CD4-positive, alpha-beta T cell treated with Interferon alpha-2 for 1 hour (primary cell): ENCODE data around the gene CUL9.

Experiments
- DNase-seq, 2 donors: peaks; one replicate each; pipeline ENCODE4 v3.0.0-alpha.2; 2020 to 2022

CUL9 gene

DNA sequence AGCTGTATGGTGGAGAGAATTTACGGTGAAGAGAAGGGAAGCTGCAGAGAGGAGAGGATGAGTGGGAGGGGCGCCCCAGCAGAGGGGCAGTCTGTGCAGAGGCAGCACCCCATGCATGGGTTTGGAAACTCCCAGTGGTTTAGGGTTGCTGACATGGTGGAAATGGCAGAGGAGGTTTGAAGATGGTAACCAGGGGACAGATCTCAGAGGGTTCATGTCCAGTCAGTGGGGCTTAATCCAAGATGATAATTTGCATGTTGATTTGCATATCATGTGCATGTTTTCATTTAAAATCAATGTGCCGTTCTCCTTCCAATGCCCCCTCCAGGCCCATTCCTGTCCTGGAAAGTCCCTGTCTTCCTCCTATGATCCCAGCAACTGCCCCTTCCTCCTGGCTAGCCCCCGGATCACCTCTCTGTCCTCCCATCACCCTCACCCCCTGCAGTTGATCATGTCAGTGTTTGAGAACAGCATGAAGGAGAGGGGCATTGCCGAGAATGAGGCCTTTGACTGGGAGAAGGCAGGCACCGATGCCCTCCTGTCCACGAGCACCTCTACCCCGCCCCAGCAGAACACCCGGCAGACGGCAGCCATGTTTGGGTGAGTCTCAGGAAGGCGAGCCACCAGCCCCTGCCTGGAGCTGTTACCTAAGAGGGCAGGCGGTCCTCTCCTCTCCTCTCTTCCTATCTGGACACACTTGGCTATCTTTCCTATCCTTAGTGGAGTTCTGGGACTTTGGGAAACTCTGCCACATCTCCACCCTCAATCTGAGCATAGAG is 75.6 kb downstream of the CUL9 start:
- no peak for DNase-seq

DNA sequence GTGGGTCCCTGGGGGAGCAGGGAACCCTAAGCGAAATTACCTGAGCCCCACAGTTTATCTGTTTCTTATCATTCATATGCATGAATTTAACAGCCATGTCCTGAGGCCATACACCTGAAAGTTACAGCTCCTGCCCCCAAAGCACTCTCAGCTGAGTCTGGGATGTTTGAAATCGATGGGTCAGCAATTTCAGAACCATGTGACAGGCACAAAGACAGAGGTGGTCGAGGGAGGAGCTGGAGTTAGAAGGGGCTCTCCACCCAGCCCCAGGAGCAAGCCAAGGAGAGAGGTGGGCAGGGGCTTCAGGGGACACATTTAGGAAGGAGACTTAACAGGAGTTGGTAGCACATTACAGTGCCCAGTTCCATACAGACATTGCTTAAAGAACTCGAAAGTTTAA is 76.2 kb downstream of the CUL9 start:
- DNase-seq, result no peak

DNA sequence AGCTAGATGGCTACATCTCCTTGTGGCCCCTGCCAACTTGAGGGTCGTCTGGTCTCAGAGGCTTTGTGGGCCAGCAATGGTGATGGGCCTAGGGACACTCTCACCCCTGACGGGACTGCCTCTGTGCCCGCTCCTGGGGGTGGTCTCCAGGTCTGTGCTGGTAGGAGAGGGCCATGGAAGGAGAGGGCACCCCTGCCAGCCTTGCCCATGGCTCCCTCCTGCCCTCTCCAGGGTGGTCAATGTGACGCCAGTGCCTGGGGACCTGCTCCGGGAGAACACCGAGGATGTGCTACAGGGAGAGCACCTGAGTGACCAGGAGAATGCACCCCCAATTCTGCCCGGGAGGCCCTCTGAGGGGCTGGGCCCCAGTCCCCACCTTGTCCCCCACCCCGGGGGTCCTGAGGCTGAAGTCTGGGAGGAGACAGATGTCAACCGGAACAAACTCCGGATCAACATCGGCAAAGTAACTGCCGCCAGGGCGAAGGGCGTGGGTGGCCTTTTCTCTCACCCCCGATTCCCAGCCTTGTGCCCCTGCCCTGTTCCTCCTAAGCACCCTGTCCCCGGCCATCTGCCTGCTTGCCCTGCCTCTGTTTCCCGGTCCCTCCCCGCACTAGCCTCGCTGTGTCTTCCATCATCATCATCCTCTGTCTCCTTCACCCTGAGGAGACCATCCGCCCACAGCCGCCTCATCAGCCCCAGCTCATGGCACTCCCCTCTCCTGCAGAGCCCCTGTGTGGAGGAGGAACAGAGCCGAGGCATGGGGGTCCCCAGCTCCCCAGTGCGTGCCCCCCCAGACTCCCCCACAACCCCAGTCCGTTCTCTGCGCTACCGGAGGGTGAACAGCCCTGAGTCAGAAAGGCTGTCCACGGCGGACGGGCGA is 77.1 kb downstream of the CUL9 start:
- DNase-seq, result no peak

DNA sequence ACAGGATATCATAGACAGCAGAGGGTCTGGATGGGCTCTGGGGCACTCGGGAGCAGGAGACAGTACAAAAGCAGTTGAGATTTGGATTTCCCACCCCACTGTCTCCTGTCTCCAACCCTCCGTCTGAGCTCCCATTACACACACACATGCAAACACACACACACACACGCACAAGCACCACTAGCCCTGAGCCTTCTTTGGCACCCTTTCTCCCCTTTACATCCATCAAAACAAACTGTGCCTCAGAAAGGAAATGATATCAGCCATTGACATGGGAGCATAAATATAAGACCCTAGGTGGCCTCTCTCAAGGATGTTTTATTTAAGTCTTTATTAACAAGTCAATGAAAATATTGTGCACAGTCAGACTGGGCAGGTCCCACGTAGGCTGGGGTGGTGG is 78.8 kb downstream of the CUL9 start:
- DNase-seq, result no peak

DNA sequence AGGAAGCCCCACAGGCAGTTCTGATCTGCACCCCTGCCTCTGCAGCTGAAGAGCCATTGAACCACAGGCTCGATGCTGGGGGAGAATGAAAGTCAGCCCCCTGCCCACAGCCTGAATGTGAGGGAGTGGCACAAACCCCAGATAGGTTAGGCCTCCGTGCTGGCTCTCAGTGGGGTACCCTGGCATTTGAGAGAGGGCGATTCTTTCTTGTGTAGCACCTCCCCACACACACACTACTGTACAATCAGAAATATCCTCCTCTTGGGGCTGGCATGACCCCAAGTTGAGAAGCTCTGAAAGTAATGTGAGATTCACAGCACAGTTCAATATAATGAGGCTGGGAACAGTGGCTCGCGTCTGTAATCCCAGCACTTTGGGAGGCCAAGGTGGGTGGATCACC is 79.2 kb downstream of the CUL9 start:
- DNase-seq, result no peak

DNA sequence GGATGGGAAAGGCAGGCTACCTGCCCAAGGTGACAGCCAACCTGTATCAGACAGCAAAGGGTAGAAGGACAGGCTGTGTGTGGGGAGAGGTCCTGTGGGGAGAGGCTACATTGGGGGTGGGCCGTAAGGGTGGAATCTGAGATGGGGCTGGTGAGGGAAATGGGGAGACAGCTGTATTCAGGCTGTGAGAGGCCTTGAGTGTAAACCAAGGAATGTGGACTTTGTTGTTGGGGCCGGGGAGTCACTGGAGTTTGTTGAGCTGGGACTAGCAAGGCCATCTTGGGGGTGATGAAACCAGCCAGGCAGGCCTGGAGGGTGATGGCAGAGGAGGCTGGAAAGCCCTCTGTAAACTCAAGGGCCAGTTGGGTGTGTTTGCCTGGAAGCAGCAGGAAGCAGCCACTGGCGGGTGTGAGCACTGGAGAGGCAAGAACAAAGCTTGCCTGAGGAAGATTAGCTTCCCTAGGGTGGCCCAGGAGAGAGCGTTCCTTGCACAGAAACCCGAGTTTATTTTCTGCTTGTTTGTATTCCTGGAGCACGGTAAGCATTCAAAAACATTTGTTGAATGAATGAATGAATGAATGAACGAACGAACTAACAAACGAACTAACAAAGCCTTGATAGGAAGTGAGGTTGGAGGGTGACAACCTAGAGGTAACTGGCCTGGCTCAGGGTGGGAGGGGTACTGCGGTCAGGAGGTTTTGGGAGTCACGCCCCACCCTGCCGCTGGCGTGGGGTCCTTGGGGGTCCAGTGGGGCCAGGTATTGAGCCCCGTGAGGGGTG is 80.2 kb downstream of the CUL9 start:
- DNase-seq, result no peak

DNA sequence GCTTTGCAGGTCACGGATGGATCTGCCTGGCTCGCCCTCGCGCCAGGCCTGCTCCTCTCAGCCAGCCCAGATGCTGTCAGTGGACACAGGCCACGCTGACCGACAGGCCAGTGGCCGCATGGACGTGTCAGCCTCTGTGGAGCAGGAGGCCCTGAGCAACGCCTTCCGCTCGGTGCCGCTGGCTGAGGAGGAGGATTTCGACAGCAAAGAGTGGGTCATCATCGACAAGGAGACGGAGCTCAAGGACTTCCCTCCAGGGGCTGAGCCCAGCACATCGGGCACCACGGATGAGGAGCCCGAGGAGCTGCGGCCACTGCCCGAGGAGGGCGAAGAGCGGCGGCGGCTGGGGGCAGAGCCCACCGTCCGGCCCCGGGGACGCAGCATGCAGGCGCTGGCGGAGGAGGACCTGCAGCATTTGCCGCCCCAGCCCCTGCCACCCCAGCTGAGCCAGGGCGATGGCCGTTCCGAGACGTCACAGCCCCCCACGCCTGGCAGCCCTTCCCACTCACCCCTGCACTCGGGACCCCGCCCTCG is 80.9 kb downstream of the CUL9 start:
- DNase-seq, result no peak

DNA sequence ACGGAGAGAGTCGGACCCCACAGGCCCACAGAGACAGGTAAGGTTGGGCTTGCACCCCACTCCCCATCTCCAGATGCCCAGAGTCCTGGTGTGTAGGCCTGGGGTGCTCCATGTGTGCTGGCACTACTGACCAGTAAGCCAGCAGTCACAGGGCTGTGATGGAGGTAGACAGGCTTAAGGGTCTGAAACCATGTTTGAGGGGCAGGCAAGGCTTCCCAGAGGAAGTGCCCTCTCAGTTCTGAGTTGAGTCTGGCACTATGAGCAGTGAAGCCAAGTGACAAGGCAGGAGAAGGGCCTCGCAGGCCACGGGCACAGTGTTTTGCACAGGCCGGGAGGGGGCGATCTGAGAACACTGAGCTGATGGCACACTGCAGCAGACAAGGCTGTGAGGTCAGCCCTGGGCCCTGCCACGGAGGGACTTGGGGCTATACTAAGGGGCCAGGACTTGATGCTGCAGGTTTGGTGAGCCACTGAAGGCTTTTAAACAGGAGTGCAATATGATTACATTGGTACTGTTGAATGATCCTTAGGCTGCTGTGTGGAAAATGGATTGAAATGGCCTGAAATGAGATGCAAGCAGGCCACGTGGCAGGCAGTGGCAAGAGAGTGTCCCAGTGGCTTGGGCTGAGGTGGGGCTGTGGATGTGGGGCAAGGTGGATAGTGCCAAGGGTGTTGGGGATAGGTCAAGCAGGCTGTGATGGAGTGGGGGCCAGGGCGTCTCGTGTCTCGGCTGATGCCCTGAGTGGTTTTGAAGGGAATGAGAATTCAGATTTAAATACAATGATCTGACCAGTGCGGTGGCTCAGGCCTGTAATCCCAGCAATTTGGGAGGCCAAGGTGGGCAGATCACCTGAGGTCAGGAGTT is 81.5 kb downstream of the CUL9 start:
- peak; percentile 78 to 82 for DNase-seq

DNA sequence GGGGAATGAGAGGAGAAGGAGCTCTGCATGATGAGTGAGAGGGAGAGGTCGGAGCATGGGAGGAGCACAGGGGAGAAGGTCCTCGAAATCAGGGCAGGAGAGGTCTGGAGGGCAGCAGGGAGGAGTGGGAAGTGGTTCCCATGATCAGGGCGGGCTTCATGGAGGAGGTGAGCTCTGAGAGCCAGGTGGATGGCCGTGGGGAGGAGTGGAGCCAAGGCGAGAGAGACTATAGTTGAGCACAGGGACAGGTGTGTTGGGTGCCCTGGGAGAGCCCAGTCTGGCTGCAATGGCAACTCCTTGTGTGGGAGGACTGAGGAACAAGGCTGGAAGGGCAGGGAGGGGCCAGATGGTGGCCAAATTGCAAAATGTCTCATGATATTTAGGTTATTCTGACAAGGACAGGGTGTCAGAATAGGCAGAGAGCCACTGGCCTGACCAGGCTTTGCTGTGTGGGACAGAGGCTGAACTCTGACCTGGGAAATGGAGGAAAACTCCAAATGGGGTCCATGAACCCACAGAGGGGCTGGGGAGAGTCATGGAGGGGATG is 82.7 kb downstream of the CUL9 start:
- no peak for DNase-seq

DNA sequence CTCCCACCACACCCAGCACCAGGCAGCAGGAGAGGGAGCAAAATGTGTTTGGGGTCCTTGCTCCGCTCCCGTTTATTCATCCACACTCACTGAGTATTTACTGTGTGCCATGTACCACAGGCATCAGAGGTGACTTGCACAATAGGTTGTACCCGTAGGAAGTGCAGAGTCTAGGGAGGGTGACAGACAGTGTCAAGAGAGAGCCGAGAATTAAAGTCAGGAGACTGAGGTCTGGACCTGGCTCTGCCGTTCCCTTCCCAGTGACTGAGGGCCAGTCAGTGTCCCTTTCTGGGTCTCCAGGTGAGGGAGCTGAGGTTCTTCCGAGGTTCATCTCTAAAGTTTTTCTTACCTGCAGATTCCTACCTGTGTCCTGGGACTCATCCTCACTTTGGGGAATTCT is 83.6 kb downstream of the CUL9 start:
- DNase-seq, result no peak

DNA sequence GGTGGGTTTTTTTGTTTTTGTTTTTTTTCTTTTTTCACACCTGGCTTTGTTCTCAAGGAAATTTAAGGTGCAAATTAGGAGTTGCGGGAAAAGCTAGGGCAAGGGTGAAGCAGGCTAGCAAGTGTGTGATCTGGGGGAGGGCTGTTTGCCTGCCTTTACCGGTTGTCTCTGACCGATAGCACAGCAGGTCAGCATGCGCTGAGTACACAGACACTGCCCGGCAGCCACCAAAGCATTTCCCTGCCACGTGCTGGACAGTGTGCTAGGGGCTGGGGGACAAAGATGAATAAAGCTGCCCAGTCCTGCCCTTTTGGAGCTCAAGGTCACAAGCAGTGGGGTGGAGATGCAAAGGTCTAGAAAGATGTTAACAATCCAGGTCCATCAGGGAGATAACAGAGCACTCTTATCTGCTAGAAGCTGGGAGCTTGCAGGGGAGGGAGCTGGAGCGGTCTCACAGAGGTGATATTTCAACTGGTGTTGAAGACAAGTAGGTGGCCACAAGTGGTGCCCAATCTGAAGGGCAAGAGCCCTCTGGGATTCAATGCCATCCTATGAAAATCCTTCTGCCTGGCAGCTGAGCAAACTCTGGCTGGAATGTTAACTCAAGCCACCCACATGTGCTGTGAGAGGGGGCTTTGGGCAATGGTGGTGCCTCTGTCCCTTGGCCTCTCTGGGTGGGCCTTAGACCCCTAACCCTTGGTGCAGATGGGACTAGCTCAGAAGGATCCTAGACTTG is 85.8 kb downstream of the CUL9 start:
- no peak for DNase-seq

DNA sequence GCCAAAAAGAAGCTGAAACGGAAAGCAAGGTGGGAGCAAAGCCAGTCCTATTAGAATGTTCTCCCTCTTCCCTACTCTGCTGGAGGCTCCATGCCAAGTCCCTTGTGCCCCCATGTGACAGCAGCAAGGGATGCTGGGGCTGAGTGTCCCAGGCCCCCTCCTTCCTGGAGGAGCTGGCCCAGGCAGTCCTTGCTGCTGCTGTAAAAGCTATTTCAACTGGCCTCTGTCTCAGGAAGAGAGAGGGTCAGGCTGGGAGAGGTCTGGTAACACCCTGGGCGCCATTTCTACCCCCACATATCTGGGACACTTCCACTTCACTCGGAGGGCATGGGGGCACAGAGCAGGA is 86.3 kb downstream of the CUL9 start:
- DNase-seq, result no peak

DNA sequence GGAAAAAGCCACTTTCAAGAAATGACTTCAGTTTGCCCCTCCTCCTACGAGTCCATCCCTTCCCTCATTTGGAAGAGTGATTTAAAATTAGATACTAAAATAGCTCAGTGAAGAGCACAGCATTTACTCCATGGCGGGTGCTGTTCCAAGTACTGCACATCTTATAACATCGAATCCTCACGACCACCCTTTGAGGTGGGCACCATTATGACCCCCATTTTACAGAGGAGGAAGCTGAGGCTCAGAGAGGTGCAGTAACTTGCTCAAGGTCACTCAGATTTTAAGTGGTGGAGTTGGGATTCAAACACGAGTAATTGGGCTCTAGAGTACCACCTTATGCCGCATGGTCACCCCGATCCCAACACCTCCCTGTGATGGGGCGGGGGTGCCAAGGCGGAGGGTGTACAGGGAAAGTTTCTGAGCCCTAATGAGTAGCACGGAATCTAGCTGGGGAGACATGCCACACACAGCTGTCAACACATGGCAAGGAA is 86.8 kb downstream of the CUL9 start:
- no peak for DNase-seq

DNA sequence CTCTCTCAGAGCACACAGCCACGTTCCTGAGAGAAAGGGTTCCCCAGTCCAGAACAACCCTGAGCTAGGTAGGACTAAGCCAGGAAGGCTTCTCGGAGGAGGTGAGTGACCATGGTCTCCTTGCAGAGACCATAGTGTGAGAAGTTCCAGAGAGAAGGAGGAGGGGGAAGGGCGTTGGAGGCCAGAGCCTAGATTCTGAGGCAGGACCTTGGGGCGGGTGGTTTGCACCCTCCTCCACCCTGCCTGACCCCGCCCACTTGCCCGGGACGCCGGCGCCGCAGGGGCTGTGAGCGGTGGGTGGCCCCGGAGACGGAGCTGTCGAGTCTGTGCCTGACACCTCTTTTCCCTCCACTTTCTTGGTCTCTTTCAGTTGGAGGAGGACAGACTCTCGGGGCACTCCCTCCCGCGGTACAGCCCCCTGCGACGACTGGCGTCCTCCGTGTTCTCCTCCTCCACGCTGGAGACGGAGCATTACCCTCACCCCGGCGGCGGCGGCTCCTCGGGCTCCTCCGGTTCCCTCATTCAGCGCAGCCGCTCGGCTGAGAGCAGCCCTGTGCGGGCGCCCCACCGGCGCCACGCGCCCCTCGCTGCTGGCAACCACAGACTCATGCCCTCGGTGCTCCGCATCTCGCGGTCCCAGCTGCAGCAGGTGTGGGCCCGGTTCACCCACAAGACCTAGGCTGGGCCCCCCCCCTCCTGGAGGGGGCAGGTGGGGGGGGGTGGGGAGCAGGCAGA is 87.4 kb downstream of the CUL9 start:
- peak; percentile 12 to 51 for DNase-seq

DNA sequence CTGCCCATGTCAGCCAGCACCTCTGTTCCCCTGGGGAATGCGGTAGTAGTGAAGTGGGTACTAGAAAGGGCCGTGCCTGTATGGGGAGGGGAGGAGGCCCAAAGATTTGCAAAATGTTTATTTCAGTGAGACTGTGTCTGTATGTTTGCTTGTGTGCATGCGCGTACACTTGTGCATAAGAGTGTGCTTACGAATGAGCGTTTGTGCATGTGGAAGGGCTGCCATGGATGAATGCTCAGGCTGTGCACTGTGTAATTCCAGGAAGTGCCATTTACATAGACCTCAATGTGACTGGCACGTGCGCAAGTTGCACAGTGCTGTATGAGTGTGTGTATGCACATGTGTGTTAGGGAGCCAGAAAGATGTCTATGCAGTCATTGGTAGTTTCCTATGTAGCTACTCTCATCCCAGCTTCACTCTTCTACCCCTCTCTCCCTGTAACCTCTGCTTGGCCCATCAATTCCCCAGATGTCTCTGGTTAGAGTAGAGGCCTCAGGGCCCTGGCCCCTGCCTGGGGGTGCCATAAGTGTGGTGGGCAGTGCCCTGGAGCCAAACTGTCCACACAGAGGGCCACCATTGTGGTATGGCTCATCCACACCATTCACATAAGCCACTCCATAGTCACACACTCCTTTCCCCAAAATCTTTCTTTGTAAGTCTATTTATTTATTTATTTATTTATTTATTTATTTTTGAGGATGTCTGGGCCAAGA is 89.3 kb downstream of the CUL9 start:
- DNase-seq, result peak in 1 of 2 donors; percentile 20

DNA sequence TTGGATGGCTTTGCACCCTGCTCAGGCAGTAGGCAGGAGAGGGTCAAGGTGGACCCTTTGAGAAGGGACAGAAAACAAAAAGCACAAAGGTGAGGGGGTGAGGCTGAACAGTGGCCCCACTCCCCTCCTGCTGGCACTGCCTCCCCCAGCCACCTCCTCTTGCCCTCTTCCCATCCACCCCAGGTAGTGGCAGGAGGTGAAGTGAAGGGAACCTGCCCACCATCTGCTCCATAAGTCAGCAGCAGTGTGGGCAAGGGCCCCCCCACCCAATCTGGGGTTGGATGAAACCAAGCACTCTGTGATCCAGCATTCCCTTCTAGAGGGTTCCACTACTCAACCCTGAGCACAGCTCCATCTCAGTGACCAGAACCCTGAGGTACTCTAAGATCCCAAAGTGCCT is 89.9 kb downstream of the CUL9 start:
- DNase-seq, result no peak

DNA sequence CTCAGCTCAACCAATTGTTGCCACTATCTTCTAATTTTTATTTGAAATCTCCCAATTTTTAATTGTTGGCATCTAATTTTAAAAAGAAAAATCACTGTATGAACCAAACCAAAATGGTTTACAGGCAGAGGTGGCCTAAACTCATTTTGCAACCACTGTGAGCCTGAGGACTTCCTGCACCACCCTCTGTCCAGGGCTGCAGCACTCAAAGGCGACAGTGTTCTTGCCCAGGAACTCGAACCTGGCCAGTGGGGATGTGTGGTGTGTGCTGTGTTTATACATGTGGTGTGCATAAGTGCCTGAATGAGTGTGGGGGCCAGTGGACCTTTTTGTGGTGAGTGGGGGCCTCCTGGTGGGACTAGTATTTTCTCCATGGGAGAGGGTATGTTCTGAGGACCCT is 91.7 kb downstream of the CUL9 start:
- DNase-seq, result no peak
